Keratinocyte (primary cell): ENCODE results near the gene COTL1.

Experiments
- CTCF ChIP-seq, 3 experiments: IDR thresholded peaks in 1 of 3; conservative IDR thresholded peaks in 1 of 3; optimal IDR thresholded peaks in 1 of 3; 2 replicates in 2 of 3; 3 replicates in 1 of 3; pipeline versions ENCODE3 to v1.5.1; 2011; ENCODE audit warnings: low read length in 3 of 3, mild to moderate bottlenecking in 3 of 3, moderate library complexity in 2 of 3, control low read depth in 1 of 3, inconsistent platforms in 1 of 3; ENCODE audit not compliant: insufficient read depth in 2 of 3; ENCODE audit errors: extremely low read depth in 1 of 3
- EZH2 ChIP-seq: IDR thresholded peaks from one replicate; pipeline ENCODE4 v1.6.1; 2012; ENCODE audit warnings: inconsistent platforms, mild to moderate bottlenecking, low read length, moderate library complexity

- TF ChIP-seq CTCF (optimal IDR thresholded peaks at IDR 0.05 in 1 of 3, IDR thresholded peaks at IDR 0.05 in 1 of 3, conservative IDR thresholded peaks at IDR 0.05 in 1 of 3; ENCODE audit: extremely low read depth in 1 of 3, insufficient read depth in 2 of 3, low read length in 3 of 3): no peak
- no peak for TF ChIP-seq EZH2
Measured at GRCh38 chr16:84517366-84517765, 100.5 kb downstream of the COTL1 start.
